ENCODE results near the gene C9orf43.
"Not testable (repeated sequence)": the region's sequence is repeated elsewhere in the genome, so short reads cannot be mapped to it uniquely, and the experiment has no call there.

DNA sequence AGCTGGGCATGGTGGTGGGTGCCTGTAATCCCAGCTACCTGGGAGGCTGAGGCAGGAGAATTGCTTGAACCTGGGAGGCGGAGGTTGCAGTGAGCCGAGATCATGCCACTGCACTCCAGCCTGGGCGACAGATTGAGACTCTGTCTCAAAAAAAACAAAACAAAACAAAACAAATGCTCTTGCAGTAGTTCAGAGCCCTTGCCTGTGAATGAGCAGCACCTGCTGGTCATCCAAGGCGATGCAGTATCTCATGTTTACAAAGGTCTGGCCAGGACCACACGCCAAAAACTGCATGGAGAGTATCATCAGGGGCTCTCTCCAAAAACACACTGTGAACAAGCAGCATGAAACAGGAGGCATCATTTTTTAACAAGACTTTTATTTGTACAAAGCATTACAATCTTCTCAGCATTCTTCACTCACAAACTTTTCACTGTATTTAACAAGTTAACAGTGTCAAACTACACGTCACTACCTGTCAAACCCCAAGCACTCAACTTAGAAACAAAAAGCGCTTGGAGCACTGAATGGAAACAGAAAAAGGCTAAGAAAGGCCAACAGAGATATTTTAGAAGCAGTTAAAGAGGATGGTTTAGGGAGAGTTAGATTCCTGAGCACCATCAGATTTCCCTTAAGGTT is 3.6 kb upstream of the C9orf43 start:
- not testable (repeated sequence) for TF ChIP-seq POLR2AphosphoS5, POLR2A (IDR thresholded peaks at IDR 0.05)
- TF ChIP-seq, protein P1, sequence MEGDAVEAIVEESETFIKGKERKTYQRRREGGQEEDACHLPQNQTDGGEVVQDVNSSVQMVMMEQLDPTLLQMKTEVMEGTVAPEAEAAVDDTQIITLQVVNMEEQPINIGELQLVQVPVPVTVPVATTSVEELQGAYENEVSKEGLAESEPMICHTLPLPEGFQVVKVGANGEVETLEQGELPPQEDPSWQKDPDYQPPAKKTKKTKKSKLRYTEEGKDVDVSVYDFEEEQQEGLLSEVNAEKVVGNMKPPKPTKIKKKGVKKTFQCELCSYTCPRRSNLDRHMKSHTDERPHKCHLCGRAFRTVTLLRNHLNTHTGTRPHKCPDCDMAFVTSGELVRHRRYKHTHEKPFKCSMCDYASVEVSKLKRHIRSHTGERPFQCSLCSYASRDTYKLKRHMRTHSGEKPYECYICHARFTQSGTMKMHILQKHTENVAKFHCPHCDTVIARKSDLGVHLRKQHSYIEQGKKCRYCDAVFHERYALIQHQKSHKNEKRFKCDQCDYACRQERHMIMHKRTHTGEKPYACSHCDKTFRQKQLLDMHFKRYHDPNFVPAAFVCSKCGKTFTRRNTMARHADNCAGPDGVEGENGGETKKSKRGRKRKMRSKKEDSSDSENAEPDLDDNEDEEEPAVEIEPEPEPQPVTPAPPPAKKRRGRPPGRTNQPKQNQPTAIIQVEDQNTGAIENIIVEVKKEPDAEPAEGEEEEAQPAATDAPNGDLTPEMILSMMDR (IDR thresholded peaks at IDR 0.05): peak; percentile 25 to 72 (median 62)

Measured in gastroesophageal sphincter (tissue), 3 donors.